IMR-90 (cell line): ENCODE measurements around the gene CASK. TPM values are rescaled to one million over a fixed set of nuclear protein-coding genes. Genes with fewer than 3 reads are reported as not detected.

ENCODE experiments used
- ATAC-seq: fragments of 200-7000 bp; cut with Tn5 transposase; 2 replicates; pipeline ENCODE4 v1.9.1; 2020; ENCODE audit warnings: low read depth, mild to moderate bottlenecking, moderate library complexity
- BruUV-seq: library from RNA; stranded (reverse); fragments of 400-500 nt; replicated peaks from 2 replicates; lab custom pipeline; 2021; lab: Mats Ljungman, UMichigan
- CTCF ChIA-PET: fragments of 300-600 bp; formaldehyde crosslinking; extraction: SDS; loops from one replicate; lab custom pipeline; 2021; ENCODE audit warnings: antibody characterized with exemption; lab: Yijun Ruan, JAX
- POLR2A ChIA-PET: fragments of 300-600 bp; sonication (Branson Sonifier 250); formaldehyde crosslinking; loops from one replicate; lab custom pipeline; 2022; ENCODE audit warnings: antibody characterized with exemption; ENCODE audit not compliant: unreplicated experiment; lab: Charles Lee
- DNase-seq: peaks from one replicate; pipeline ENCODE4 v3.0.0; 2013
- H2AFZ ChIP-seq: replicated peaks from 2 replicates; pipeline ENCODE3; 2013; ENCODE audit warnings: low read length, mild to moderate bottlenecking; ENCODE audit not compliant: poor library complexity
- H2AK5ac ChIP-seq: 2 replicates; pipeline ENCODE4 v1.6.1; 2013; ENCODE audit warnings: low read depth, low read length, inconsistent platforms
- H2AK9ac ChIP-seq: replicated peaks from 2 replicates; pipeline ENCODE3; 2013; ENCODE audit warnings: mild to moderate bottlenecking, low read depth, low read length, moderate library complexity; ENCODE audit not compliant: poor library complexity
- H2BK120ac ChIP-seq: 2 replicates; pipeline ENCODE4 v1.6.1; 2013; ENCODE audit warnings: low read depth, low read length, inconsistent platforms
- H2BK15ac ChIP-seq: 3 replicates; pipeline ENCODE4 v1.6.1; 2013; ENCODE audit warnings: low read depth, low read length, inconsistent platforms
- H2BK20ac ChIP-seq: 2 replicates; pipeline ENCODE4 v1.6.1; 2013; ENCODE audit warnings: low read depth, mild to moderate bottlenecking, inconsistent platforms, low read length, moderate library complexity
- H2BK5ac ChIP-seq: 2 replicates; pipeline ENCODE4 v1.6.1; 2013; ENCODE audit warnings: mild to moderate bottlenecking, low read depth, low read length, inconsistent platforms; ENCODE audit not compliant: poor library complexity, severe bottlenecking
- H3K14ac ChIP-seq: replicated peaks from 2 replicates; pipeline ENCODE4 v1.6.1; 2013; ENCODE audit warnings: low read depth, low read length, inconsistent platforms
- H3K18ac ChIP-seq: 2 replicates; pipeline ENCODE4 v1.6.1; 2013; ENCODE audit warnings: low read depth, low read length, control low read depth
- H3K23ac ChIP-seq: 2 replicates; pipeline ENCODE4 v1.6.1; 2013; ENCODE audit warnings: low read depth, low read length, inconsistent platforms
- H3K27ac ChIP-seq: 2 replicates; pipeline ENCODE4 v1.5.1; 2013; ENCODE audit warnings: mild to moderate bottlenecking, control low read depth, low read length; ENCODE audit not compliant: insufficient read depth
- H3K27me3 ChIP-seq: 2 replicates; pipeline ENCODE4 v1.6.1; 2013; ENCODE audit warnings: low read length; ENCODE audit not compliant: control insufficient read depth, insufficient read depth
- H3K36me3 ChIP-seq: 2 replicates; pipeline ENCODE4 v1.6.1; 2013; ENCODE audit warnings: low read length, mixed read lengths; ENCODE audit not compliant: control insufficient read depth, insufficient read depth
- H3K4ac ChIP-seq: 2 replicates; pipeline ENCODE4 v1.6.1; 2013; ENCODE audit warnings: low read depth, low read length, inconsistent platforms
- H3K4me1 ChIP-seq: 2 replicates; pipeline ENCODE4 v1.6.1; 2013; ENCODE audit warnings: low read length, mixed read lengths; ENCODE audit not compliant: control insufficient read depth, insufficient read depth
- H3K4me2 ChIP-seq: 2 replicates; pipeline ENCODE4 v1.6.1; 2013; ENCODE audit warnings: low read depth, mild to moderate bottlenecking, control low read depth, low read length, moderate library complexity
- H3K4me3 ChIP-seq: 2 replicates; pipeline ENCODE4 v1.5.1; 2013; ENCODE audit warnings: low read depth, mild to moderate bottlenecking, control low read depth, low read length, moderate library complexity; ENCODE audit not compliant: insufficient read depth
- H3K56ac ChIP-seq: 2 replicates; pipeline ENCODE4 v1.6.1; 2013; ENCODE audit warnings: low read length, inconsistent platforms; ENCODE audit not compliant: insufficient read depth; ENCODE audit errors: extremely low read depth
- H3K79me1 ChIP-seq, 2 experiments: 2 replicates each; pipeline ENCODE4 v1.6.1; 2013; ENCODE audit warnings: low read length in 2 of 2, inconsistent platforms in 1 of 2, low read depth in 1 of 2
- H3K9ac ChIP-seq: 2 replicates; pipeline ENCODE4 v1.6.1; 2013; ENCODE audit warnings: low read depth, low read length, control low read depth
- H3K9me1 ChIP-seq: 2 replicates; pipeline ENCODE4 v1.6.1; 2013; ENCODE audit warnings: low read length, inconsistent platforms; ENCODE audit not compliant: insufficient read depth
- H3K9me3 ChIP-seq: 2 replicates; pipeline ENCODE4 v1.6.1; 2013; ENCODE audit warnings: low read length; ENCODE audit not compliant: control insufficient read depth, insufficient read depth
- H4K20me1 ChIP-seq: 2 replicates; pipeline ENCODE4 v1.6.1; 2013; ENCODE audit warnings: low read length, inconsistent platforms; ENCODE audit not compliant: insufficient read depth
- H4K5ac ChIP-seq: 2 replicates; pipeline ENCODE4 v1.6.1; 2013; ENCODE audit warnings: mild to moderate bottlenecking, low read depth, low read length, control low read depth
- H4K8ac ChIP-seq, 2 experiments: 2 replicates each; pipeline ENCODE4 v1.6.1; 2013; ENCODE audit warnings: low read depth in 2 of 2, low read length in 2 of 2, control low read depth in 1 of 2, inconsistent platforms in 1 of 2
- H4K91ac ChIP-seq: 2 replicates; pipeline ENCODE4 v1.6.1; 2013; ENCODE audit warnings: low read depth, low read length, inconsistent platforms; ENCODE audit not compliant: insufficient read depth
- BHLHE40 ChIP-seq: fragments of 150-350 bp; IDR thresholded peaks from 2 replicates; pipeline ENCODE4 v1.6.1; 2016; ENCODE audit warnings: mild to moderate bottlenecking, low read depth, low read length
- CEBPB ChIP-seq: IDR thresholded peaks from 2 replicates; pipeline ENCODE4 v1.6.1; 2012; ENCODE audit warnings: low read depth, low read length, improper control_type of control experiment
- CHD1 ChIP-seq: IDR thresholded peaks from 2 replicates; pipeline ENCODE4 v1.6.1; 2012; ENCODE audit warnings: low read depth, low read length, improper control_type of control experiment
- FOS ChIP-seq: fragments of 150-350 bp; IDR thresholded peaks from 2 replicates; pipeline ENCODE4 v1.6.1; 2016; ENCODE audit warnings: low read depth, low read length
- MAZ ChIP-seq: IDR thresholded peaks from 2 replicates; pipeline ENCODE4 v1.6.1; 2012; ENCODE audit warnings: low read depth, mild to moderate bottlenecking, low read length, improper control_type of control experiment, moderate library complexity, borderline replicate concordance
- RAD21 ChIP-seq: IDR thresholded peaks from 2 replicates; pipeline ENCODE4 v1.6.1; 2012; ENCODE audit warnings: low read length, improper control_type of control experiment
- RCOR1 ChIP-seq: IDR thresholded peaks from 2 replicates; pipeline ENCODE4 v1.6.1; 2012; ENCODE audit warnings: mild to moderate bottlenecking, low read length, improper control_type of control experiment; ENCODE audit not compliant: insufficient replicate concordance
- RFX5 ChIP-seq: IDR thresholded peaks from 2 replicates; pipeline ENCODE4 v1.8.0; 2012; ENCODE audit warnings: low read depth, mild to moderate bottlenecking, low read length, moderate library complexity
- SMC3 ChIP-seq: fragments of 150-350 bp; IDR thresholded peaks from 2 replicates; pipeline ENCODE4 v1.6.1; 2016; ENCODE audit warnings: low read depth, mild to moderate bottlenecking, antibody characterized with exemption, low read length, moderate library complexity
- WGBS, 2 experiments: methylation state at CpG; one replicate each; pipeline versions ENCODE4 v1.1.5 to v1.1.7; 2013; ENCODE audit warnings: missing lambda C conversion rate in 2 of 2; ENCODE audit not compliant: insufficient read length in 1 of 2; ENCODE audit errors: extremely low coverage in 2 of 2; 5-methylcytosine and 5-hydroxymethylcytosine counted together
- dilution Hi-C: fragments of 300-500 bp; cut with HindIII; formaldehyde crosslinking; loops from one replicate; pipeline ENCODE4 v1.14.3; 2018; ENCODE audit warnings: low sequenced_read_pairs; ENCODE audit not compliant: unreplicated experiment
- in situ Hi-C: fragments of 300-500 bp; cut with MboI; formaldehyde crosslinking; loops from 3 replicates; pipeline ENCODE4 v1.14.3; 2019; ENCODE audit warnings: low sequenced_read_pairs, inconsistent platforms, mixed read lengths
- intact Hi-C: fragments of 100-400 bp; cut with micrococcal nuclease; formaldehyde crosslinking; loops from 2 replicates; pipeline ENCODE4 v1.10.0; 2022
- polyA plus RNA-seq, 3 experiments: library from polyadenylated mRNA; depleted of rRNA; stranded (reverse); fragments of >200 nt; gene quantifications; 2 replicates each; pipeline ENCODE4 v1.2.3, GENCODE V29; 2012; ENCODE audit warnings: low replicate concordance in 1 of 3
- total RNA-seq: library from RNA; depleted of rRNA; stranded (reverse); fragments of >200 nt; gene quantifications from 2 replicates; pipeline ENCODE4 v1.2.3, GENCODE V29; 2012
- TF ChIP-seq, protein P1 (sequence below): conservative IDR thresholded peaks from 2 replicates; pipeline ENCODE4 v1.5.1; 2012; ENCODE audit warnings: mild to moderate bottlenecking, low read depth, low read length, improper control_type of control experiment

The CASK gene
- total and polyA plus RNA-seq, 2 of the 4 experiments (the other 2 are of a cell fraction): 9.4 to 17.7 TPM

DNA sequence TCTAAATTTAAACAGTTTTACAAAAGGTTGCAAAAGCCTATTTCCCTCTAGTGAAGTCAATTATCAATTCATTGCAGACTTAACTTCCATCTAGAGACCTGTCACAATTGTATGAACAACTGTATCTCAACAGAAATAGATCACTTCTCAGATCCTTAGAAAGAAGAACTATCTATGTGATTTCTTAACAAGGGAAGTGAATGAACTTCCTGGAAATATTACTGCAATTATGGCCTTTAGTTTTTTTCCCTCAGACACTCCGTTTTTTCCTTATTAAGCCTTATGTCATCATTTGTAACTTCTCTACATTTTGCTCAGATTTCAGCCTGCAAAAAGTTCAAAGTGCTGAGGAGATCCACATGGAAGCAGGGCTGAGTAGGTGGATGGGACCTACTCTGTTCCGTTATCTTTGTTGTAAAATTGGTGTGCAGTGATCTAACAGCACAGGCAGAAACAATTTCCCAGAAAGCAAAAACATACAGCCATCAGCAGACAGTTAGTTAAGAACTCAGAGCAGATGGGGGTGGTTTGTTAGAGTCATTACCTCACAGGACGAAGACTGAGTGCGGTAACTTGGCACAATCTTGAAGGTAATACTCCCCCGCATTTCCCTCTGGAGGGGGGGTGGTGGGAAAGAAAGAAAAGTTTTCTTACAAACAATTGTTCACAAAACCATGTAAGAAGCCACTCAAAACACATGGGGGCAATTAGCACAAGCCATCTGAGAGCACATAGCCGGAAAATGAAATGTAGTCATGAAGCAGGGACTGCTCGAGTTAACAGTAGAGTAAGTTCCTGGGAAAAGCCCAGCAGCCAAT, 363.9 kb downstream of the CASK start:
- no peak overlapping the region for H3K9ac ChIP-seq
- peak overlapping the region; percentile 44; the same call in 1 of the 2 replicates for H2BK120ac ChIP-seq
- TF ChIP-seq MAZ (0 out of 2 replicates have a peak, but pooled peaks have one; percentile 29), BHLHE40 (peak; percentile 11; the same call in 1 of the 2 replicates), CEBPB (peak; percentile 45; the same call in 1 of the 2 replicates), RAD21 (peak; percentile 0; the same call in 1 of the 2 replicates), RFX5 (no peak), RCOR1 (no peak), SMC3 (peak; percentile 14; the same call in 1 of the 2 replicates), FOS (0 out of 2 replicates have a peak, but pooled peaks have one; percentile 26), CHD1 (no peak)
- TF ChIP-seq, protein P1, sequence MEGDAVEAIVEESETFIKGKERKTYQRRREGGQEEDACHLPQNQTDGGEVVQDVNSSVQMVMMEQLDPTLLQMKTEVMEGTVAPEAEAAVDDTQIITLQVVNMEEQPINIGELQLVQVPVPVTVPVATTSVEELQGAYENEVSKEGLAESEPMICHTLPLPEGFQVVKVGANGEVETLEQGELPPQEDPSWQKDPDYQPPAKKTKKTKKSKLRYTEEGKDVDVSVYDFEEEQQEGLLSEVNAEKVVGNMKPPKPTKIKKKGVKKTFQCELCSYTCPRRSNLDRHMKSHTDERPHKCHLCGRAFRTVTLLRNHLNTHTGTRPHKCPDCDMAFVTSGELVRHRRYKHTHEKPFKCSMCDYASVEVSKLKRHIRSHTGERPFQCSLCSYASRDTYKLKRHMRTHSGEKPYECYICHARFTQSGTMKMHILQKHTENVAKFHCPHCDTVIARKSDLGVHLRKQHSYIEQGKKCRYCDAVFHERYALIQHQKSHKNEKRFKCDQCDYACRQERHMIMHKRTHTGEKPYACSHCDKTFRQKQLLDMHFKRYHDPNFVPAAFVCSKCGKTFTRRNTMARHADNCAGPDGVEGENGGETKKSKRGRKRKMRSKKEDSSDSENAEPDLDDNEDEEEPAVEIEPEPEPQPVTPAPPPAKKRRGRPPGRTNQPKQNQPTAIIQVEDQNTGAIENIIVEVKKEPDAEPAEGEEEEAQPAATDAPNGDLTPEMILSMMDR: no peak
- DNase-seq (peak; percentile 95), ATAC-seq (peak; percentile 42)
- H3K14ac ChIP-seq: 0 out of 2 replicates have a peak overlapping the region, but pooled peaks have one; percentile 27
- H4K20me1 ChIP-seq: no peaks in the 10 kb centered on the region
- intact Hi-C loops: loop anchor here (2.0 to 10.0 kb wide), 6 partner anchors 175 to 1998 kb away; partner anchors contain the start of gene CASK
- H2AFZ ChIP-seq: no peak overlapping the region
- no peak overlapping the region for H2AK9ac ChIP-seq
- H3K4me3 ChIP-seq: no peak overlapping the region
- H2BK20ac ChIP-seq: peak overlapping the region; percentile 48; the same call in 1 of the 2 replicates
- H4K8ac ChIP-seq: peak overlapping the region in 1 of 2 experiments; percentile 15; a peak in 1 of 4 replicates
- H2BK15ac ChIP-seq: no peak overlapping the region
- dilution Hi-C loops: no loop called here
- CTCF ChIA-PET: interaction anchor here (0.9 kb wide), 1 partner anchor 201 kb away, joined by 4 read pairs; no protein-coding TSS in a partner anchor
- H3K4ac ChIP-seq: peak overlapping the region; percentile 6; the same call in 1 of the 2 replicates
- H3K9me1 ChIP-seq: peaks cover 2% of the 10 kb centered on the region; the same call in 1 of the 2 replicates
- peak overlapping the region; percentile 50; the same call in 1 of the 2 replicates for H3K4me2 ChIP-seq
- H3K23ac ChIP-seq: no peak overlapping the region
- H3K27me3 ChIP-seq: no peaks in the 10 kb centered on the region; the same call in 1 of the 2 replicates
- H3K9me3 ChIP-seq: no peaks in the 10 kb centered on the region
- no TSS peak for BruUV-seq
- no CpG with 5 or more reads among the region's 7 CpGs for WGBS, 2 experiments
- H4K5ac ChIP-seq: no peak overlapping the region
- POLR2A ChIA-PET: no interaction called here
- H4K91ac ChIP-seq: 0 out of 2 replicates have a peak overlapping the region, but pooled peaks have one; percentile 2
- H3K18ac ChIP-seq: no peak overlapping the region
- no peak overlapping the region for H3K56ac ChIP-seq
- H2AK5ac ChIP-seq: no peak overlapping the region
- no peaks in the 10 kb centered on the region for H3K79me1 ChIP-seq
- in situ Hi-C loops: loop anchor here (25.0 kb wide), 1 partner anchor 528 kb away; no protein-coding TSS in a partner anchor
- peak overlapping the region; percentile 56; the same call in 1 of the 2 replicates for H3K27ac ChIP-seq
- H2BK5ac ChIP-seq: peak overlapping the region; percentile 66
- H3K4me1 ChIP-seq: peaks cover 3% of the 10 kb centered on the region
- no peaks in the 10 kb centered on the region for H3K36me3 ChIP-seq
